H9 (cell line): ENCODE measurements around the gene CCL15. TPM values are rescaled to one million over a fixed set of nuclear protein-coding genes. Genes with fewer than 3 reads are reported as not detected.

ENCODE experiments used
- DNase-seq: peaks from one replicate; pipeline ENCODE4 v3.0.0-alpha.2; 2017
- H2AFZ ChIP-seq: one replicate; pipeline ENCODE4 v1.6.1; 2013; ENCODE audit warnings: mild to moderate bottlenecking, low read length, control low read depth, moderate library complexity
- H2AK5ac ChIP-seq: 2 replicates; pipeline ENCODE4 v1.6.1; 2013; ENCODE audit warnings: low read length, control low read depth, mixed read lengths; ENCODE audit not compliant: insufficient read length
- H2BK120ac ChIP-seq: one replicate; pipeline ENCODE4 v1.6.1; 2013; ENCODE audit warnings: low read depth, mild to moderate bottlenecking, low read length, control low read depth, inconsistent platforms; ENCODE audit not compliant: poor library complexity, severe bottlenecking
- H2BK12ac ChIP-seq: 2 replicates; pipeline ENCODE4 v1.6.1; 2013; ENCODE audit warnings: low read length, control low read depth, mixed read lengths, low read depth; ENCODE audit not compliant: insufficient read length
- H2BK15ac ChIP-seq: 2 replicates; pipeline ENCODE4 v1.6.1; 2013; ENCODE audit warnings: low read depth, low read length, control low read depth
- H2BK20ac ChIP-seq: one replicate; pipeline ENCODE4 v1.6.1; 2013; ENCODE audit warnings: low read depth, mild to moderate bottlenecking, low read length, control low read depth, inconsistent platforms; ENCODE audit not compliant: poor library complexity, severe bottlenecking
- H2BK5ac ChIP-seq: 2 replicates; pipeline ENCODE4 v1.6.1; 2013; ENCODE audit warnings: low read length, control low read depth, mixed read lengths; ENCODE audit not compliant: insufficient read length
- H3K14ac ChIP-seq: 2 replicates; pipeline ENCODE4 v1.6.1; 2013; ENCODE audit warnings: low read length, control low read depth; ENCODE audit not compliant: insufficient read depth
- H3K18ac ChIP-seq: 2 replicates; pipeline ENCODE4 v1.6.1; 2013; ENCODE audit warnings: low read depth, mild to moderate bottlenecking, mixed read lengths, low read length, control low read depth; ENCODE audit not compliant: insufficient read length
- H3K23ac ChIP-seq: 2 replicates; pipeline ENCODE4 v1.6.1; 2013; ENCODE audit warnings: low read length, control low read depth, mixed read lengths, low read depth; ENCODE audit not compliant: insufficient read length
- H3K23me2 ChIP-seq: 2 replicates; pipeline ENCODE4 v1.6.1; 2013; ENCODE audit warnings: low read depth, mild to moderate bottlenecking, mixed read lengths, low read length, control low read depth; ENCODE audit not compliant: insufficient read length, poor library complexity, severe bottlenecking
- H3K27ac ChIP-seq: 2 replicates; pipeline ENCODE4 v1.5.1; 2013; ENCODE audit warnings: low read length, control low read depth, mixed read lengths, low read depth; ENCODE audit not compliant: insufficient read length
- H3K27me3 ChIP-seq: 2 replicates; pipeline ENCODE4 v1.6.1; 2013; ENCODE audit warnings: low read length, control low read depth, inconsistent platforms; ENCODE audit not compliant: insufficient read depth
- H3K4ac ChIP-seq: 2 replicates; pipeline ENCODE4 v1.6.1; 2013; ENCODE audit warnings: low read depth, mild to moderate bottlenecking, control low read depth, inconsistent platforms, low read length, moderate library complexity
- H3K4me1 ChIP-seq: 2 replicates; pipeline ENCODE4 v1.6.1; 2013; ENCODE audit warnings: low read length, control low read depth, inconsistent platforms; ENCODE audit not compliant: insufficient read depth
- H3K4me2 ChIP-seq: 2 replicates; pipeline ENCODE4 v1.6.1; 2013; ENCODE audit warnings: low read length, control low read depth, mixed read lengths; ENCODE audit not compliant: insufficient read length, insufficient read depth
- H3K56ac ChIP-seq: 2 replicates; pipeline ENCODE4 v1.6.1; 2013; ENCODE audit warnings: low read depth, mild to moderate bottlenecking, mixed read lengths, low read length, control low read depth; ENCODE audit not compliant: insufficient read length
- H3K79me1 ChIP-seq: 2 replicates; pipeline ENCODE4 v1.6.1; 2013; ENCODE audit warnings: low read depth, mild to moderate bottlenecking, moderate library complexity, low read length, control low read depth, inconsistent platforms; ENCODE audit not compliant: insufficient read depth, poor library complexity, severe bottlenecking
- H3K79me2 ChIP-seq: 2 replicates; pipeline ENCODE4 v1.6.1; 2013; ENCODE audit warnings: low read length, control low read depth, inconsistent platforms; ENCODE audit not compliant: insufficient read depth
- H3K9ac ChIP-seq: 2 replicates; pipeline ENCODE4 v1.6.1; 2013; ENCODE audit warnings: low read length, control low read depth, mixed read lengths; ENCODE audit not compliant: insufficient read length; ENCODE audit errors: extremely low read depth
- H3K9me3 ChIP-seq: one replicate; pipeline ENCODE4 v1.6.1; 2013; ENCODE audit warnings: low read depth, low read length, inconsistent platforms; ENCODE audit not compliant: control insufficient read depth
- H3T11ph ChIP-seq: one replicate; pipeline ENCODE4 v1.6.1; 2013; ENCODE audit warnings: mild to moderate bottlenecking, low read length, control low read depth, inconsistent platforms
- H4K20me1 ChIP-seq: one replicate; pipeline ENCODE4 v1.6.1; 2013; ENCODE audit not compliant: control insufficient read depth, insufficient read length, insufficient read depth
- H4K5ac ChIP-seq: 2 replicates; pipeline ENCODE4 v1.6.1; 2013; ENCODE audit warnings: low read depth, mild to moderate bottlenecking, mixed read lengths, low read length, control low read depth; ENCODE audit not compliant: insufficient read length
- H4K8ac ChIP-seq: replicated peaks from 2 replicates; pipeline ENCODE4 v1.6.1; 2013; ENCODE audit warnings: low read length, control low read depth, mixed read lengths, low read depth; ENCODE audit not compliant: insufficient read length
- H4K91ac ChIP-seq: 2 replicates; pipeline ENCODE4 v1.6.1; 2013; ENCODE audit warnings: low read depth, mild to moderate bottlenecking, moderate library complexity, mixed read lengths, low read length, control low read depth; ENCODE audit not compliant: insufficient read length
- H3K27ac Mint-ChIP-seq, 3 experiments: 2 replicates in 2 of 3; 3 replicates in 1 of 3; pipeline ENCODE4 v1.8.0; 2020 to 2021; ENCODE audit warnings: mixed read lengths in 3 of 3, mild to moderate bottlenecking in 1 of 3, moderate library complexity in 1 of 3
- H3K27me3 Mint-ChIP-seq: 2 replicates; pipeline ENCODE4 v1.8.0; 2021; ENCODE audit warnings: low read depth, mild to moderate bottlenecking, moderate library complexity, mixed read lengths
- H3K36me3 Mint-ChIP-seq, 3 experiments: 2 replicates in 2 of 3; 3 replicates in 1 of 3; pipeline ENCODE4 v1.8.0; 2020 to 2021; ENCODE audit warnings: low read depth in 3 of 3, mixed read lengths in 3 of 3; ENCODE audit not compliant: insufficient read depth in 1 of 3
- H3K4me1 Mint-ChIP-seq, 2 experiments: 2 replicates each; pipeline ENCODE4 v1.8.0; 2020; ENCODE audit warnings: mixed read lengths in 2 of 2
- H3K4me3 Mint-ChIP-seq, 2 experiments: 2 replicates in 1 of 2; 3 replicates in 1 of 2; pipeline ENCODE4 v1.8.0; 2020 to 2021; ENCODE audit warnings: mild to moderate bottlenecking in 2 of 2, mixed read lengths in 2 of 2, moderate library complexity in 1 of 2
- H3K9me3 Mint-ChIP-seq, 2 experiments: 2 replicates in 1 of 2; 3 replicates in 1 of 2; pipeline ENCODE4 v1.8.0; 2020; ENCODE audit warnings: mild to moderate bottlenecking in 2 of 2, mixed read lengths in 2 of 2, moderate library complexity in 1 of 2
- CTCF ChIP-seq: fragments of 200-600 bp; sonication (generic); conservative IDR thresholded peaks from 3 replicates; pipeline ENCODE4 v1.8.0; 2021; ENCODE audit warnings: antibody characterized with exemption, mild to moderate bottlenecking
- WGBS: extraction: QIAGEN DNeasy Blood & Tissue Kit; methylation state at CpG from one replicate; pipeline ENCODE4 v1.1.7; 2013; ENCODE audit warnings: missing lambda C conversion rate, low lambda C conversion rate, mixed read lengths; ENCODE audit not compliant: insufficient read length; ENCODE audit errors: extremely low coverage; 5-methylcytosine and 5-hydroxymethylcytosine counted together
- total RNA-seq: library from RNA; stranded (reverse); gene quantifications from 2 replicates; pipeline ENCODE4 v1.2.1, GENCODE V29; 2021

CCL15 gene
- total RNA-seq, 1 experiment from 2014 or later: not detected

- H2BK12ac ChIP-seq: no peak overlapping the region
- no peaks in the 10 kb centered on the region for H3K27me3 Mint-ChIP-seq
- no peak overlapping the region for H3K18ac ChIP-seq
- no peak overlapping the region for H3K56ac ChIP-seq
- H3K14ac ChIP-seq: no peak overlapping the region
- peaks cover 45 to 48% of the 10 kb centered on the region in 2 experiments for H3K9me3 Mint-ChIP-seq
- no peak overlapping the region for H2BK5ac ChIP-seq
- H3K4me3 Mint-ChIP-seq: no peak overlapping the region
- H3K23ac ChIP-seq: no peak overlapping the region
- H3K23me2 ChIP-seq: no peaks in the 10 kb centered on the region
- no peak overlapping the region for H3K4ac ChIP-seq
- H3K36me3 Mint-ChIP-seq: peaks cover 0 to 5% (median 2%) of the 10 kb centered on the region in 3 experiments; a peak in 5 of 7 replicates
- no peaks in the 10 kb centered on the region for H3K79me1 ChIP-seq
- H3K27ac Mint-ChIP-seq: no peak overlapping the region
- H2AK5ac ChIP-seq: no peak overlapping the region
- no peak overlapping the region for H4K5ac ChIP-seq
- no peak overlapping the region for H2AFZ ChIP-seq
- H3K79me2 ChIP-seq: no peaks in the 10 kb centered on the region
- no peak overlapping the region for H2BK15ac ChIP-seq
- no peak overlapping the region for H4K91ac ChIP-seq
- H2BK120ac ChIP-seq: no peak overlapping the region
- no peak overlapping the region for H3K9ac ChIP-seq
- no peak for DNase-seq
- H3K9me3 ChIP-seq: no peaks in the 10 kb centered on the region
- H4K20me1 ChIP-seq: no peaks in the 10 kb centered on the region
- H3K4me1 Mint-ChIP-seq: no peaks in the 10 kb centered on the region
- no peaks in the 10 kb centered on the region for H3K27me3 ChIP-seq
- no peak overlapping the region for H3K4me2 ChIP-seq
- H3K27ac ChIP-seq: no peak overlapping the region
- no peak overlapping the region for H4K8ac ChIP-seq
- H2BK20ac ChIP-seq: no peak overlapping the region
- no peak for TF ChIP-seq CTCF
- WGBS: no CpG with 5 or more reads among the region's 2 CpGs
- no peak overlapping the region for H3T11ph ChIP-seq
- H3K4me1 ChIP-seq: no peaks in the 10 kb centered on the region
Observed at GRCh38 chr17:36049643-36050042, 48.3 kb upstream of the CCL15 start.
